ENCODE data around the gene TAF10.

TAF10 gene

GRCh38 chr11:6640985-6641701 lies 29.1 kb upstream of the TAF10 start:
- DNase-seq (ENCODE audit: insufficient read length, low spot score) (no peak), FAIRE-seq (no peak)

GRCh38 chr11:6640036-6640984 lies 28.3 kb upstream of the TAF10 start:
- DNase-seq (ENCODE audit: insufficient read length, low spot score) (no peak), FAIRE-seq (no peak)

- FAIRE-seq, result no peak
Observed at GRCh38 chr11:6638429-6638828, 26.4 kb upstream of the TAF10 start.

GRCh38 chr11:6637871-6638270 lies 25.9 kb upstream of the TAF10 start:
- no peak for FAIRE-seq
- DNase-seq (ENCODE audit: insufficient read length, low spot score), result no peak

More at GRCh38 chr11:6638429-6638828, 26.4 kb upstream of the TAF10 start:
- DNase-seq (ENCODE audit: insufficient read length, low spot score), result no peak

- DNase-seq (ENCODE audit: insufficient read length, low spot score) (no peak), FAIRE-seq (no peak)
Observed at GRCh38 chr11:6636480-6636879, 24.5 kb upstream of the TAF10 start.

GRCh38 chr11:6635082-6635932 lies 23.3 kb upstream of the TAF10 start:
- peak; percentile 22 for DNase-seq (ENCODE audit: insufficient read length, low spot score)
- no peak for FAIRE-seq

GRCh38 chr11:6634534-6634933 lies 22.5 kb upstream of the TAF10 start:
- FAIRE-seq (no peak), DNase-seq (ENCODE audit: insufficient read length, low spot score) (no peak)

- FAIRE-seq (no peak), DNase-seq (ENCODE audit: insufficient read length, low spot score) (no peak)
Observed at GRCh38 chr11:6633422-6634408, 21.7 kb upstream of the TAF10 start.

GRCh38 chr11:6632116-6633073 lies 20.4 kb upstream of the TAF10 start:
- DNase-seq (ENCODE audit: insufficient read length, low spot score) (no peak), FAIRE-seq (no peak)

GRCh38 chr11:6631361-6631890 lies 19.4 kb upstream of the TAF10 start:
- FAIRE-seq (no peak), DNase-seq (ENCODE audit: insufficient read length, low spot score) (no peak)

- FAIRE-seq (no peak), DNase-seq (ENCODE audit: insufficient read length, low spot score) (no peak)
Observed at GRCh38 chr11:6630632-6631291, 18.7 kb upstream of the TAF10 start.

- FAIRE-seq, result no peak
- DNase-seq (ENCODE audit: insufficient read length, low spot score), result no peak
Observed at GRCh38 chr11:6629892-6630631, 18.0 kb upstream of the TAF10 start.

GRCh38 chr11:6629573-6629891 lies 17.5 kb upstream of the TAF10 start:
- FAIRE-seq (no peak), DNase-seq (ENCODE audit: insufficient read length, low spot score) (no peak)

GRCh38 chr11:6628526-6628925 lies 16.5 kb upstream of the TAF10 start:
- FAIRE-seq, result no peak
- DNase-seq (ENCODE audit: insufficient read length, low spot score), result no peak

- FAIRE-seq, result no peak
Observed at GRCh38 chr11:6627762-6628241, 15.8 kb upstream of the TAF10 start.

GRCh38 chr11:6626971-6627761 lies 15.2 kb upstream of the TAF10 start:
- FAIRE-seq (no peak), DNase-seq (ENCODE audit: insufficient read length, low spot score) (no peak)

More at GRCh38 chr11:6627762-6628241, 15.8 kb upstream of the TAF10 start:
- DNase-seq (ENCODE audit: insufficient read length, low spot score), result no peak
